Vein endothelial cell (primary cell): ENCODE results near the gene VN1R2. TPM values are rescaled to one million over a fixed set of nuclear protein-coding genes. Genes with fewer than 3 reads are reported as not detected.

ENCODE experiments used
- total RNA-seq: library from RNA; depleted of rRNA; stranded (reverse); fragments of >200 nt; gene quantifications from 2 replicates; pipeline ENCODE4 v1.2.3, GENCODE V29; 2012

Gene VN1R2, protein sequence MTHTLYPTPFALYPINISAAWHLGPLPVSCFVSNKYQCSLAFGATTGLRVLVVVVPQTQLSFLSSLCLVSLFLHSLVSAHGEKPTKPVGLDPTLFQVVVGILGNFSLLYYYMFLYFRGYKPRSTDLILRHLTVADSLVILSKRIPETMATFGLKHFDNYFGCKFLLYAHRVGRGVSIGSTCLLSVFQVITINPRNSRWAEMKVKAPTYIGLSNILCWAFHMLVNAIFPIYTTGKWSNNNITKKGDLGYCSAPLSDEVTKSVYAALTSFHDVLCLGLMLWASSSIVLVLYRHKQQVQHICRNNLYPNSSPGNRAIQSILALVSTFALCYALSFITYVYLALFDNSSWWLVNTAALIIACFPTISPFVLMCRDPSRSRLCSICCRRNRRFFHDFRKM
- total RNA-seq: not detected in 2 replicates

GRCh38 chr19:53257715-53258342, at the start of gene VN1R2:
VN1R2 (plus strand) TSS chr19:53258292; CDS start chr19:53258376, 84 bp downstream.

DNA sequence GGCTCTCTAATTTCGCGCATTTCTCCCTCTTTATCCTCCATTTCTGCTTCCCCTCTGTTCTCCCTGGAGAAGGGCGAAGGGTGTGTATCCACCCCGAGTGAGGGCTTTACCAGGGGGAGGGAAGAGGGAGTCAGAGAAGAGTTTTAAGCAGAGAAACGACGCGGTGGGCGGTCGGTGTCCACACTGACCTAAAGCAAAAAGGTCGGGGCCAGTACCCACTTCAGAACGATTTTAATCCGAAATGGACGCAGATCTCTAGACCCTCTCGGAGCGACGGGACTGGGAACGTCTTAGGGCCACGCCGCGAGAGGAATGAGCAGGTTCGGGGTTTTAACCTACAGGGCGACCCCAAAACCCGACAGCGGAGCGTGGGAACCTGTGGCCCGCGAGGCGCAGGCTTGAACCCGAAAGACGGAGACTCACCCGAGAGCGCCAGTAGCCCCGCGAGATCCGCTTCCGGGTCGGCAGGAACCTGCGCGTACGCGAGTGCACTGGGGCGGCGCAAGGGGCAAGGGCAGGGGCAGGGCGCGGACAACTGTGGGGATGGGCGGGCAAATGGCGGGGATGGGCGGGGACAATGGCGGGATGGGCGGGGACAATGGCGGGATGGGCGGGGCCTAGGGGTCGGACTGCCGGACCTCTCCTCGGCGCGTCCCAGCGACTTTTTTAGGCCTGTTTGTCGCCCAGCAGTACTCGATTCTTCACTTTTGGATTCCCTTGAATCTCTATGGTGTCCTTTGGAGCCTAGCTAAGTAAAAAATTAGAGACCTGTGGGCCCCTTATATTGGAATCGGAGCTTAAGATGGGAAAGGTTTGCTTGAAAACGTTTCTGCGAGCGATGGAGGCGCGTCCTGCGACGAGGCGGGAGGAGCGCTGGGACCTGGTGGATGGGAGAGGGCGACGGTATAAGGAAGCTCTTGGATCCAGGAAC, 3.4 kb upstream of the VN1R2 start, which contains the start of gene ZNF677:
ZNF677 (minus strand) TSS at position 463 of the 931 bp plus-strand sequence. CDS start 3,323 bp downstream, outside the sequence.

GRCh38 chr19:53267623-53268022, 9.5 kb downstream of the VN1R2 start, which contains the start of gene VN1R4:
VN1R4 (minus strand) TSS chr19:53267723; CDS start chr19:53267665, 58 bp downstream.

Other genes with a start within 250 kb of the VN1R2 start
- not detected in 2 replicates for gene ERVV-1, start 244.4 kb upstream of the VN1R2 start, total RNA-seq
- not detected in 2 replicates for gene ERVV-2, start 213.6 kb upstream of the VN1R2 start, total RNA-seq
- 25.9 and 41.8 TPM in 2 replicates for gene ZNF160, start 154.9 kb upstream of the VN1R2 start, total RNA-seq
- gene ZNF415, start 125.4 kb upstream of the VN1R2 start, total RNA-seq: 2.3 and 2.7 TPM in 2 replicates
- gene ZNF347, start 99.2 kb upstream of the VN1R2 start, total RNA-seq: 5.2 and 7.4 TPM in 2 replicates
- gene ZNF665, start 64.9 kb upstream of the VN1R2 start, total RNA-seq: 3.3 and 4.1 TPM in 2 replicates
- gene ZNF677, start 3.4 kb upstream of the VN1R2 start, total RNA-seq: 20.6 and 30.4 TPM in 2 replicates
- not detected in 2 replicates for gene VN1R4, start 9.4 kb downstream of the VN1R2 start, total RNA-seq
- gene ZNF845, start 75.5 kb downstream of the VN1R2 start, total RNA-seq: 6.9 and 9.4 TPM in 2 replicates
- gene ZNF525, start 107.4 kb downstream of the VN1R2 start, total RNA-seq: 6.5 and 6.7 TPM in 2 replicates
- gene ZNF765, start 136.9 kb downstream of the VN1R2 start, total RNA-seq: 10.1 and 16.5 TPM in 2 replicates
- 8.8 and 10.4 TPM in 2 replicates for gene ZNF761, start 173.7 kb downstream of the VN1R2 start, total RNA-seq
- gene ZNF813, start 209.4 kb downstream of the VN1R2 start, total RNA-seq: 2.6 and 3.8 TPM in 2 replicates